NOMO-1 treated with dmso at 0.1 percent for 144 hours (cell line): ENCODE measurements around the gene CDK6.

Experiments
- DNase-seq: peaks from one replicate; lab custom pipeline; 2025; ENCODE audit not compliant: unreplicated experiment; lab: John Stamatoyannopoulos, UW

The CDK6 gene

GRCh38 chr7:92827464-92828120 is 8.8 kb downstream of the CDK6 start:
- DNase-seq = no peak

- DNase-seq = no peak
Measured at GRCh38 chr7:92826258-92826938, 10.0 kb downstream of the CDK6 start.

- DNase-seq = no peak
Measured at GRCh38 chr7:92824901-92825480, 11.4 kb downstream of the CDK6 start.

GRCh38 chr7:92824450-92824849 is 11.9 kb downstream of the CDK6 start:
- DNase-seq = no peak

GRCh38 chr7:92823042-92823441 is 13.3 kb downstream of the CDK6 start:
- DNase-seq = no peak

- DNase-seq = no peak
Measured at GRCh38 chr7:92820191-92820590, 16.2 kb downstream of the CDK6 start.

- no peak for DNase-seq
Measured at GRCh38 chr7:92817398-92817797, 19.0 kb downstream of the CDK6 start.

GRCh38 chr7:92815412-92815811 is 21.0 kb downstream of the CDK6 start:
- DNase-seq = peak; percentile 35

GRCh38 chr7:92813390-92814024 is 22.9 kb downstream of the CDK6 start:
- peak; percentile 80 for DNase-seq

- DNase-seq = no peak
Measured at GRCh38 chr7:92811158-92811557, 25.2 kb downstream of the CDK6 start.

GRCh38 chr7:92809760-92810573 is 26.4 kb downstream of the CDK6 start:
- peak; percentile 95 for DNase-seq

GRCh38 chr7:92809397-92809759 is 27.0 kb downstream of the CDK6 start:
- DNase-seq = no peak

GRCh38 chr7:92808635-92809034 is 27.7 kb downstream of the CDK6 start:
- DNase-seq = no peak

- no peak for DNase-seq
Measured at GRCh38 chr7:92808006-92808405, 28.4 kb downstream of the CDK6 start.

- no peak for DNase-seq
Measured at GRCh38 chr7:92806496-92806895, 29.9 kb downstream of the CDK6 start.

GRCh38 chr7:92802406-92802805 is 34.0 kb downstream of the CDK6 start:
- DNase-seq = no peak

- no peak for DNase-seq
Measured at GRCh38 chr7:92799446-92800211, 36.7 kb downstream of the CDK6 start.

- DNase-seq = no peak
Measured at GRCh38 chr7:92798517-92799249, 37.7 kb downstream of the CDK6 start.

GRCh38 chr7:92797693-92798092 is 38.7 kb downstream of the CDK6 start:
- DNase-seq = no peak

GRCh38 chr7:92797284-92797683 is 39.1 kb downstream of the CDK6 start:
- no peak for DNase-seq
